GM12865 (cell line): ENCODE results near the gene PAX9.
"Not testable (repeated sequence)": the region's sequence is repeated elsewhere in the genome, so short reads cannot be mapped to it uniquely, and the experiment has no call there.

ENCODE experiments used
- DNase-seq: peaks from one replicate; pipeline ENCODE4 v3.0.0; 2010; ENCODE audit warnings: low read depth
- H3K4me3 ChIP-seq: 2 replicates; pipeline ENCODE4 v1.5.1; 2011; ENCODE audit warnings: mild to moderate bottlenecking, low read depth, low read length, control low read depth
- TF ChIP-seq, protein P1 (sequence below): IDR thresholded peaks from 2 replicates; pipeline ENCODE4 v1.5.1; 2011; ENCODE audit warnings: low read length, control low read depth, low read depth, inconsistent platforms; ENCODE audit not compliant: insufficient read depth; ENCODE audit errors: missing control alignments

Gene PAX9

DNA sequence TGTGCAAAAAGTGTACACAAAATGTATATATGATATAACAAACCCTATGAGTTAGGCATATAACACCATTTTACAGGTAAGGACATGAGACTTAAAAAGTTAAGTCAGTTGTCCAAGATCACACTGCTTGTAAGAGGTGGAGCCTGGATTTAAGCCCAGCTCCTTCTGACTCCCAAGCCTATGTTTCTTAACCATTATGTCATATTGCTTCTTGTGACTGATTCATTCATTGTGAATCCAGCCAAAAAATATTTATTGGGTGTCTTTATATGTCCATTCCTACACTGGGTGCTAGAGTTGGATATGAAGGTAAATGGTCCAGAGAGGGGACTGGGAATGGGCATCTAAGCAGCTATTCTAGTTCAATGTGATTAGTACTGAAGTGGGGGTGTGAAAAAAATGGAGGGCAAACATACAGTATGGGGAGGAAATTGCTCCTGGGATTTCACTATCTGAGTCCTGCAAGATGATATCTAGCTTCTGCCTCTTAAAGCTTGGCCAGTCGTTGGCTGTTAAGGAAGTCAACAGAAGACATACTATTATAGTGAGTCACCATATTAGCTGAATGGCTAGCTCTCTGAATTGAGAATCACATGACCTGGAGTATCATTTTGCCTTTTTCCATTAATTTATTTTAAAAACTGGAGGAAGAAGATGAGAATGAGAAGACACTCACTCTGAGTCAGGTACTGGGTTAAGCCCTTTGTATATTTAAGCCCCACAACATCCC is 28.8 kb downstream of the PAX9 start:
- DNase-seq = no peak
- TF ChIP-seq, protein P1, sequence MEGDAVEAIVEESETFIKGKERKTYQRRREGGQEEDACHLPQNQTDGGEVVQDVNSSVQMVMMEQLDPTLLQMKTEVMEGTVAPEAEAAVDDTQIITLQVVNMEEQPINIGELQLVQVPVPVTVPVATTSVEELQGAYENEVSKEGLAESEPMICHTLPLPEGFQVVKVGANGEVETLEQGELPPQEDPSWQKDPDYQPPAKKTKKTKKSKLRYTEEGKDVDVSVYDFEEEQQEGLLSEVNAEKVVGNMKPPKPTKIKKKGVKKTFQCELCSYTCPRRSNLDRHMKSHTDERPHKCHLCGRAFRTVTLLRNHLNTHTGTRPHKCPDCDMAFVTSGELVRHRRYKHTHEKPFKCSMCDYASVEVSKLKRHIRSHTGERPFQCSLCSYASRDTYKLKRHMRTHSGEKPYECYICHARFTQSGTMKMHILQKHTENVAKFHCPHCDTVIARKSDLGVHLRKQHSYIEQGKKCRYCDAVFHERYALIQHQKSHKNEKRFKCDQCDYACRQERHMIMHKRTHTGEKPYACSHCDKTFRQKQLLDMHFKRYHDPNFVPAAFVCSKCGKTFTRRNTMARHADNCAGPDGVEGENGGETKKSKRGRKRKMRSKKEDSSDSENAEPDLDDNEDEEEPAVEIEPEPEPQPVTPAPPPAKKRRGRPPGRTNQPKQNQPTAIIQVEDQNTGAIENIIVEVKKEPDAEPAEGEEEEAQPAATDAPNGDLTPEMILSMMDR = no peak
- H3K4me3 ChIP-seq = no peak overlapping the region

DNA sequence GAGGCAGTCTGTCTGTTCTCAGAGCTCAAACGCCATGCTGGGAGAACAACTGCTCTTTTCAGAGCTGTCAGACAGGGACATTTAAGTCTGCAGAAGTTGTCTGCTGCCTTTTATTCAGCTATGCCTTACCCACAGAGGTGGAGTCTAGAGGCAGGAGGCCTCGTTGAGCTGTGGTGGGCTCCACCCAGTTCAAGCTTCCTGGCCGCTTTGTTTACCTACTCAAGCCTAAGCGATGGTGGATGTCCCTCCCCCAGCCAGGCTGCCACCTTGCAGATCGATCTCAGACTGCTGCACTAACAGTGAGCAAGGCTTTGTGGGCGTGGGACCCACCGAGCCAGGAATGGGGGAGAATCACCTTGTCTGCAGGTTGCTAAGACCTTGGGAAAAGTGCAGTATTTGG is 37.8 kb downstream of the PAX9 start:
- not testable (repeated sequence) for DNase-seq, H3K4me3 ChIP-seq

DNA sequence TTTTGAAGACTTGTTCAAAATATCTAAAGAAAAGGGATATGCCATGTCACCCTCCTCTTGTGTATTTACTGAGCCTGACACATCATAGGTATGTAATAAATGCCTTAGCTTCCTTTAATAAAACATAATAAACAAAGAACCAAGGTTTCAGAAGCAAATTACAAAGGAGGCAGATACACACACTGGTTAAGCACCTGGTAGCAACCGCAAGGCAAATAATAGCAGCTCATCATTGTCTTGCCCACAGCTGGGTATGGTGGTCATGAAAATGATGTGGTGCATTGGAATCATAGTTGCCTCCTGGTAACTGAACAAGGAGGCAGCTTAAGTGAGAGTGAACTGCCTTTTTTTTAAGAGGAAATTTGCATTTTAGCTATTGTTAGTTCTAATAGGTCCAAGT is 39.0 kb downstream of the PAX9 start:
- DNase-seq = no peak
- TF ChIP-seq, protein P1 = no peak
- H3K4me3 ChIP-seq = no peak overlapping the region

DNA sequence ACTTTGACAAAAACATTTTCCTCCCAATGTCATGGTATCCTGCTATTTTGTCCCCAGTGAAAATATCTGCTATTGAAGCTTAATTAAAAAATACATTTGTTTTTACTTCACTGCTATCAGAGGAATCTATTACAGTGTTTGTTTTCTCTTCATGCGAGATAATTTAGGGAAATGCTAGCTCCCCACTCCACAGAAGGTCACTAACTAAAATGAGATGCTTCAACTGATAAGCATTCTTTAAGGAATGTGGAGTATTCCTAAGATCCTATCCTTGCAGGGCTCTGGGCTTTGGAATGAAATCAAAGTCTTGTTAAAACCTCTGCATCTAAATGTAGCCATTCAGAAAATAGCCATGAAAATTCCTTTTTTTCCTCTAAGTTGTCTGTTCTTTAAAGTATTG is 39.5 kb downstream of the PAX9 start:
- DNase-seq = no peak
- no peak overlapping the region for H3K4me3 ChIP-seq
- TF ChIP-seq, protein P1 = no peak

DNA sequence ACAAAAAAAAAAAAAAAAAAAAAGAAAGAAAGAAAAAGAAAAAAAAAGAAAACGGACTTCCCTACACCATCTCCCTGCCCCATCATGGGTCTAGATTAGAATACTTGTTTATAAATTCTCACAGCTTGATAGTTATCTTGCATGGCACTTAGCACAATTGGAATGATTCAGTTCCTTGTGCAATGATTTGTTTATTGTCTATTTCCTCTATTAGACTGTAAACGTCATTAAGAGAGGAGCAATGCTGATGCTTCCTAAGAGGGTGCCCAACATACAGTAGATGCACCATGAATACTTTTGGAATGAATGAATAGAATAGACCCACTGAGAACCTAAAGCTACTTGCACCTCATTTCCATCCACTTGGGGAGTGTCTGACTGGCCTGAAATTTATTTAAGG is 40.8 kb downstream of the PAX9 start:
- TF ChIP-seq, protein P1 = no peak
- no peak overlapping the region for H3K4me3 ChIP-seq
- no peak for DNase-seq

DNA sequence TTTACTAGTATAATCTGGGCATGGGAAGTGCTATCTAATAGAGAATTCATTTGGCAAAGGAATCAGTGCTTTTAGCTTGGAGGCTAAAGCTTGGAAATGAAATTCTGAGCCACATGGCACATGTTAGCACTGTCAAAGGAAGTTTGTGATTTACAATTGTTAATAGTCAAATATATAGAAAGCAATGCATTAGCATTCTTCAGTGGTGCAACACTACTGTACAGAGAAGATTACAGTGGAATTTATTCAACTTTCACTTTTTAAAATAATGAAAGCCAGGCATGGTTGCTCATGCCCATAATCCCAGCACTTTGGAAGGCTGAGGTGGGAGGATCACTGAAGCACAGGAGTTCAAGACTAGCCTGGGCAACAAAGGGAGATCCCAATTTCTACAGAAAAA is 45.9 kb downstream of the PAX9 start:
- DNase-seq = no peak
- H3K4me3 ChIP-seq = no peak overlapping the region
- TF ChIP-seq, protein P1 = no peak

DNA sequence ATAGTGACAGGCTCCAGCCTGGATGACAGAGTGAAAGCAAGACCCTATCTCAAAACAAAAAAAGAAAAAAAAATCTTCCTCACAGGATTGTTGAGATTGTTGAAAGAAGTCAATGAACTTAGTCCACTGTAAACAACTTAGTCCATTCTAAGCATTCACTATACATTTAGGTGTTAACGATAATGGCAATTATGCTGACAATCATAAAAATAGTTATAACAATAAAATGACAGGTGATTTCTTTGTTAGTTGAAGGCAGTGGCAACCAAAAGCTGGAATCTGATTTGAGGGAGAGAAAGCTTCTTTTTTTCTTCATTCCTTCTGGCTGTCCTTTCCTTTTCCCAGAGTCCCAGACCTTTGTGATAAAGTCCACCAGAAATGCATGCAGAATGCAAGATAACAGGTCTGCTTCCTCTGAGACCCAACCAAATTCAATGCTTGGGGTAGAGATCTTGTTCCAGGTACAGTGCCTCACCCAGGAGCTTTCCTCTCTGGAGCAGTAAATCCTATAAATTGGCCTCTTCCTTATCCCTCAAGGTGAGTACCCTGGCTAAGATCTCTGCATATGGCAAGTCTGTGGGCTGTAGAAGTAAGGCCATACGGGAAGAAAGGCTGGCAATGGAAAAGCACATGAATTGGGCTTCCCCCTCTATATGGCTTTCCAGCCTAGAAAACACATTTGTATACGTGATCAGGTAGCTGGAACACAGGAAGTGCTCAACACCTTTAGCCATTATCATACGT is 52.5 kb downstream of the PAX9 start:
- DNase-seq = no peak
- H3K4me3 ChIP-seq = no peak overlapping the region
- TF ChIP-seq, protein P1 = no peak
